Measurements from ENCODE around the gene CARD8.

- TF ChIP-seq, protein P1, sequence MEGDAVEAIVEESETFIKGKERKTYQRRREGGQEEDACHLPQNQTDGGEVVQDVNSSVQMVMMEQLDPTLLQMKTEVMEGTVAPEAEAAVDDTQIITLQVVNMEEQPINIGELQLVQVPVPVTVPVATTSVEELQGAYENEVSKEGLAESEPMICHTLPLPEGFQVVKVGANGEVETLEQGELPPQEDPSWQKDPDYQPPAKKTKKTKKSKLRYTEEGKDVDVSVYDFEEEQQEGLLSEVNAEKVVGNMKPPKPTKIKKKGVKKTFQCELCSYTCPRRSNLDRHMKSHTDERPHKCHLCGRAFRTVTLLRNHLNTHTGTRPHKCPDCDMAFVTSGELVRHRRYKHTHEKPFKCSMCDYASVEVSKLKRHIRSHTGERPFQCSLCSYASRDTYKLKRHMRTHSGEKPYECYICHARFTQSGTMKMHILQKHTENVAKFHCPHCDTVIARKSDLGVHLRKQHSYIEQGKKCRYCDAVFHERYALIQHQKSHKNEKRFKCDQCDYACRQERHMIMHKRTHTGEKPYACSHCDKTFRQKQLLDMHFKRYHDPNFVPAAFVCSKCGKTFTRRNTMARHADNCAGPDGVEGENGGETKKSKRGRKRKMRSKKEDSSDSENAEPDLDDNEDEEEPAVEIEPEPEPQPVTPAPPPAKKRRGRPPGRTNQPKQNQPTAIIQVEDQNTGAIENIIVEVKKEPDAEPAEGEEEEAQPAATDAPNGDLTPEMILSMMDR (IDR thresholded peaks at IDR 0.05; ENCODE audit: insufficient read depth, low read length), result no peak
- no peak for TF ChIP-seq GABPA (IDR thresholded peaks at IDR 0.05; ENCODE audit: low read depth)
- TF ChIP-seq, protein P2, sequence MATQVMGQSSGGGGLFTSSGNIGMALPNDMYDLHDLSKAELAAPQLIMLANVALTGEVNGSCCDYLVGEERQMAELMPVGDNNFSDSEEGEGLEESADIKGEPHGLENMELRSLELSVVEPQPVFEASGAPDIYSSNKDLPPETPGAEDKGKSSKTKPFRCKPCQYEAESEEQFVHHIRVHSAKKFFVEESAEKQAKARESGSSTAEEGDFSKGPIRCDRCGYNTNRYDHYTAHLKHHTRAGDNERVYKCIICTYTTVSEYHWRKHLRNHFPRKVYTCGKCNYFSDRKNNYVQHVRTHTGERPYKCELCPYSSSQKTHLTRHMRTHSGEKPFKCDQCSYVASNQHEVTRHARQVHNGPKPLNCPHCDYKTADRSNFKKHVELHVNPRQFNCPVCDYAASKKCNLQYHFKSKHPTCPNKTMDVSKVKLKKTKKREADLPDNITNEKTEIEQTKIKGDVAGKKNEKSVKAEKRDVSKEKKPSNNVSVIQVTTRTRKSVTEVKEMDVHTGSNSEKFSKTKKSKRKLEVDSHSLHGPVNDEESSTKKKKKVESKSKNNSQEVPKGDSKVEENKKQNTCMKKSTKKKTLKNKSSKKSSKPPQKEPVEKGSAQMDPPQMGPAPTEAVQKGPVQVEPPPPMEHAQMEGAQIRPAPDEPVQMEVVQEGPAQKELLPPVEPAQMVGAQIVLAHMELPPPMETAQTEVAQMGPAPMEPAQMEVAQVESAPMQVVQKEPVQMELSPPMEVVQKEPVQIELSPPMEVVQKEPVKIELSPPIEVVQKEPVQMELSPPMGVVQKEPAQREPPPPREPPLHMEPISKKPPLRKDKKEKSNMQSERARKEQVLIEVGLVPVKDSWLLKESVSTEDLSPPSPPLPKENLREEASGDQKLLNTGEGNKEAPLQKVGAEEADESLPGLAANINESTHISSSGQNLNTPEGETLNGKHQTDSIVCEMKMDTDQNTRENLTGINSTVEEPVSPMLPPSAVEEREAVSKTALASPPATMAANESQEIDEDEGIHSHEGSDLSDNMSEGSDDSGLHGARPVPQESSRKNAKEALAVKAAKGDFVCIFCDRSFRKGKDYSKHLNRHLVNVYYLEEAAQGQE (IDR thresholded peaks at IDR 0.05; ENCODE audit: insufficient replicate concordance, low read depth), result no peak
Observed at GRCh38 chr19:48303367-48303766, 47.7 kb upstream of the CARD8 start.

All from HL-60 (cell line).